ENCODE data around the gene ADAMTSL1.

DNA sequence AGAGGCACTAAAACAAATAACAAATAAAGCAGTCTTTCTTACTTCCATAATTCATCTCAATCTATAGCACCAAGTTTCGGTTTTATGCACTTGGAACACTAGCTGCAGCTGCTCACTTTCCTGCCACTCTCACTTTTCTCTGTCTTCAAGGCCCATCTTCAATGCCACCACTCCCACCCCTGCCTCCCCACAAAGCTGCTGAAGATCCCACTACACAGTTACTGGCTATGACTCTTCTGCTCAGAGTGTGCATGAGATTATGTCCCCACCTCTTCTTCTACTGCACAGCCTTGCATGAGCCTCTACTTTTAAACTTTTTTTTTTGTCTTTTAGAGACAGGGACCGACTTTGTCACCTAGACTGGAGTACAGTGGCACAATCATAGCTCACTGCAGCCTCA, 481.7 kb downstream of the ADAMTSL1 start:
- TF ChIP-seq, protein P1, sequence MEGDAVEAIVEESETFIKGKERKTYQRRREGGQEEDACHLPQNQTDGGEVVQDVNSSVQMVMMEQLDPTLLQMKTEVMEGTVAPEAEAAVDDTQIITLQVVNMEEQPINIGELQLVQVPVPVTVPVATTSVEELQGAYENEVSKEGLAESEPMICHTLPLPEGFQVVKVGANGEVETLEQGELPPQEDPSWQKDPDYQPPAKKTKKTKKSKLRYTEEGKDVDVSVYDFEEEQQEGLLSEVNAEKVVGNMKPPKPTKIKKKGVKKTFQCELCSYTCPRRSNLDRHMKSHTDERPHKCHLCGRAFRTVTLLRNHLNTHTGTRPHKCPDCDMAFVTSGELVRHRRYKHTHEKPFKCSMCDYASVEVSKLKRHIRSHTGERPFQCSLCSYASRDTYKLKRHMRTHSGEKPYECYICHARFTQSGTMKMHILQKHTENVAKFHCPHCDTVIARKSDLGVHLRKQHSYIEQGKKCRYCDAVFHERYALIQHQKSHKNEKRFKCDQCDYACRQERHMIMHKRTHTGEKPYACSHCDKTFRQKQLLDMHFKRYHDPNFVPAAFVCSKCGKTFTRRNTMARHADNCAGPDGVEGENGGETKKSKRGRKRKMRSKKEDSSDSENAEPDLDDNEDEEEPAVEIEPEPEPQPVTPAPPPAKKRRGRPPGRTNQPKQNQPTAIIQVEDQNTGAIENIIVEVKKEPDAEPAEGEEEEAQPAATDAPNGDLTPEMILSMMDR (IDR thresholded peaks at IDR 0.05): no peak
- TF ChIP-seq, protein P2, sequence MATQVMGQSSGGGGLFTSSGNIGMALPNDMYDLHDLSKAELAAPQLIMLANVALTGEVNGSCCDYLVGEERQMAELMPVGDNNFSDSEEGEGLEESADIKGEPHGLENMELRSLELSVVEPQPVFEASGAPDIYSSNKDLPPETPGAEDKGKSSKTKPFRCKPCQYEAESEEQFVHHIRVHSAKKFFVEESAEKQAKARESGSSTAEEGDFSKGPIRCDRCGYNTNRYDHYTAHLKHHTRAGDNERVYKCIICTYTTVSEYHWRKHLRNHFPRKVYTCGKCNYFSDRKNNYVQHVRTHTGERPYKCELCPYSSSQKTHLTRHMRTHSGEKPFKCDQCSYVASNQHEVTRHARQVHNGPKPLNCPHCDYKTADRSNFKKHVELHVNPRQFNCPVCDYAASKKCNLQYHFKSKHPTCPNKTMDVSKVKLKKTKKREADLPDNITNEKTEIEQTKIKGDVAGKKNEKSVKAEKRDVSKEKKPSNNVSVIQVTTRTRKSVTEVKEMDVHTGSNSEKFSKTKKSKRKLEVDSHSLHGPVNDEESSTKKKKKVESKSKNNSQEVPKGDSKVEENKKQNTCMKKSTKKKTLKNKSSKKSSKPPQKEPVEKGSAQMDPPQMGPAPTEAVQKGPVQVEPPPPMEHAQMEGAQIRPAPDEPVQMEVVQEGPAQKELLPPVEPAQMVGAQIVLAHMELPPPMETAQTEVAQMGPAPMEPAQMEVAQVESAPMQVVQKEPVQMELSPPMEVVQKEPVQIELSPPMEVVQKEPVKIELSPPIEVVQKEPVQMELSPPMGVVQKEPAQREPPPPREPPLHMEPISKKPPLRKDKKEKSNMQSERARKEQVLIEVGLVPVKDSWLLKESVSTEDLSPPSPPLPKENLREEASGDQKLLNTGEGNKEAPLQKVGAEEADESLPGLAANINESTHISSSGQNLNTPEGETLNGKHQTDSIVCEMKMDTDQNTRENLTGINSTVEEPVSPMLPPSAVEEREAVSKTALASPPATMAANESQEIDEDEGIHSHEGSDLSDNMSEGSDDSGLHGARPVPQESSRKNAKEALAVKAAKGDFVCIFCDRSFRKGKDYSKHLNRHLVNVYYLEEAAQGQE (IDR thresholded peaks at IDR 0.05; ENCODE audit: insufficient read depth in 1 of 2, low read depth in 2 of 2, low read length in 1 of 2): no peak

All from Panc1 (cell line).